Activated CD8-positive, alpha-beta memory T cell treated with anti-CD3 and anti-CD28 coated beads, Interleukin-2, amount 50 U/mL, for 1 hour (primary cell): ENCODE results near the gene THAP4.

ENCODE experiments used
- DNase-seq: peaks from one replicate; pipeline ENCODE4 v3.0.0-alpha.2; 2020; ENCODE audit errors: extremely low read depth

The THAP4 gene, protein sequence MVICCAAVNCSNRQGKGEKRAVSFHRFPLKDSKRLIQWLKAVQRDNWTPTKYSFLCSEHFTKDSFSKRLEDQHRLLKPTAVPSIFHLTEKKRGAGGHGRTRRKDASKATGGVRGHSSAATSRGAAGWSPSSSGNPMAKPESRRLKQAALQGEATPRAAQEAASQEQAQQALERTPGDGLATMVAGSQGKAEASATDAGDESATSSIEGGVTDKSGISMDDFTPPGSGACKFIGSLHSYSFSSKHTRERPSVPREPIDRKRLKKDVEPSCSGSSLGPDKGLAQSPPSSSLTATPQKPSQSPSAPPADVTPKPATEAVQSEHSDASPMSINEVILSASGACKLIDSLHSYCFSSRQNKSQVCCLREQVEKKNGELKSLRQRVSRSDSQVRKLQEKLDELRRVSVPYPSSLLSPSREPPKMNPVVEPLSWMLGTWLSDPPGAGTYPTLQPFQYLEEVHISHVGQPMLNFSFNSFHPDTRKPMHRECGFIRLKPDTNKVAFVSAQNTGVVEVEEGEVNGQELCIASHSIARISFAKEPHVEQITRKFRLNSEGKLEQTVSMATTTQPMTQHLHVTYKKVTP

DNA sequence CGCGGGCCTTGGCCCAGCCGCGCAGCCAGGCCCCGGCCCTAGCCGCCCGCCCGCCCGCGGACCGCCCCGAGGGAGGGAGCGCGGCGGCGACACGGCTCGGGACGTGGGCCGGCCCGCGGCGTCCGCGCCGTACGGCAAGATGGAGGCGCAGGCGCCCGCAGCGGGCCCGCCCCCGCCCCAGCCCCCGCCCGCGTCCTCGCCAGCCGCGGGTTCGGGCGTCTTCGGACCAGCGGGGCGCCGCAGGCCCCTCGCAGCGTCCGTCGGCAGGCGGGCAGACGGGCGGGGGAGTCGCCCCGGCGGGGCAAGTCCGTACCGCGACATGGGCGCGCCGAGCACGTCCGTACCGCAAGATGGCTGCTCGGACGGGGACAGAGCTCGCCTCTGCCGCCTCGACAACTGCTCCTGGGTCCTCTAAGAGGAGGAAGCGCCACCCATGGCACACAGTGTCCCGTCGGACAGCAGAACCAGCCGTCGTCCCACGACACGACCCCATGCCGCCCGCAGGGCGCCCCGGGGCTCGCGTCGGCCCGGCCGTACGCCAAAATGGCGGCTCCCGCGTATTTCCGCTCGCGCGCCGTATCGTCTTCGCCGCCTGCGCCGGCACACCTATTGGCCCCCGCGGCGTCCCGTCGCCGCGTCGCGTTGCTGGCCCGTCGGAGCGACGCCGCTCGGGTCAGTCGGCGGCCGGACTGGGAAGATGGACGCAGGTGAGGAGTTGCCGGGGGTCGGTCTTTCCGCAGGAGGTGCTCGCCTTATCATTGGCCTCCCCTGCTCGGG is at the start of gene THAP4, which contains the start of gene ATG4B:
TSS of gene THAP4 (minus strand) at position 141 of the 777 bp plus-strand sequence. CDS start 141 bp downstream, outside the sequence.
TSS of gene ATG4B (plus strand) at position 676 of the 777 bp plus-strand sequence. CDS start at position 698, 22 bp downstream.
- peak; percentile 27 for DNase-seq

- no peak for DNase-seq
Observed at GRCh38 chr2:241686324-241686649, 49.3 kb upstream of the THAP4 start.

DNA sequence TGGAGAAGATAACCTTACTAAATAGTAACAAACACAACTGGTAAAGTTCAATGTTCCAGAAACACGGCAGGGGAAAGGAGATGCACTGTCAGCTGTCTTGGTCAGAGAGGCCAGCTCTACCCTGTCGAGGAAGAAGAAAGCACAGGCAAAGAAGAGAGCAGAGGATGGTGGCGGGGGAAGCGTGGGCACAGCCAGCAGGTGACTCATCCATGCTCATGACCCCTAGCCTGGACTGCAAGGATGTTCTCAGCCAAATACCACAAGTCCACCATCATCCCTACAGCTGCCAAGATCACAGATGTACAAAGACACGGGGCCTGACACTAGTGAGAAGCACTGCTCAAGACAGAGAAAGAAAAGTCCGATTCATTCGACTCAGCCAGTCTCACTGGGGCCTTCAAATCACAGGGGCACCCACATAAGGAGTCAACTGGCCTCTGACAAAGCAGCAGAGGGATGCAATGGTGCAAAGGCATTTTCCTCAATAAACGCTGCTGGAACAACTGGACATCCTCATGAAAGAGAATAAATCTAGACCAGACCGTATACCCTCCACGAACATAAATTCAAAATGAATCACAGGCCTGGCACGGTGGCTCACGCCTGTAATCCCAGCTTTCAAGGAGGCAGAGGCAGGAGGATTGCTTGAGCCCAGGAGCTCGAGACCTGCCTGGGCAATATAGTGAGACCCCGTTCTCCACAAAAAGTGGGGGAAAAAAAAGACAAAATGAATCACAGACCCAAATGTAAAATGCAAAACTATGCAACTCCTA is 44.1 kb upstream of the THAP4 start:
- no peak for DNase-seq

DNA sequence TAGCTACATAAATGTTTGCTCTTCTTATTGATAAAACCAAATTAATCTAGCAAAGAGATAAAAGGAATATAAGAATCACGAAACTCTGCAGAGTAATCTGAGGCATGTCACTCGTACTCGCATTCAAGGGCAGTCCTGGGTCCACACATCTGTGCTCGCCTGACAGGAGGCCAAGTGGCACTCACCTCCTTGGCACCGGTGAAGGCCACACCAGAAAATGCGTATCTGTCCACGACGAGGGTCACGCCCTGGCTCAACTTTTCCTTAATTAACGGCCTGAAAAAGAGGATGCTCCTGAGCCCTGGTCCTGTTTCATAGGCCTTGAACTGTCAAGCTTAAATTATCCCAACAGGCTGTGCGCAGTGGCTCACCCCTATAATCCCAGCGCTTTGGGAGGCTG is 43.1 kb upstream of the THAP4 start:
- DNase-seq, result no peak

DNA sequence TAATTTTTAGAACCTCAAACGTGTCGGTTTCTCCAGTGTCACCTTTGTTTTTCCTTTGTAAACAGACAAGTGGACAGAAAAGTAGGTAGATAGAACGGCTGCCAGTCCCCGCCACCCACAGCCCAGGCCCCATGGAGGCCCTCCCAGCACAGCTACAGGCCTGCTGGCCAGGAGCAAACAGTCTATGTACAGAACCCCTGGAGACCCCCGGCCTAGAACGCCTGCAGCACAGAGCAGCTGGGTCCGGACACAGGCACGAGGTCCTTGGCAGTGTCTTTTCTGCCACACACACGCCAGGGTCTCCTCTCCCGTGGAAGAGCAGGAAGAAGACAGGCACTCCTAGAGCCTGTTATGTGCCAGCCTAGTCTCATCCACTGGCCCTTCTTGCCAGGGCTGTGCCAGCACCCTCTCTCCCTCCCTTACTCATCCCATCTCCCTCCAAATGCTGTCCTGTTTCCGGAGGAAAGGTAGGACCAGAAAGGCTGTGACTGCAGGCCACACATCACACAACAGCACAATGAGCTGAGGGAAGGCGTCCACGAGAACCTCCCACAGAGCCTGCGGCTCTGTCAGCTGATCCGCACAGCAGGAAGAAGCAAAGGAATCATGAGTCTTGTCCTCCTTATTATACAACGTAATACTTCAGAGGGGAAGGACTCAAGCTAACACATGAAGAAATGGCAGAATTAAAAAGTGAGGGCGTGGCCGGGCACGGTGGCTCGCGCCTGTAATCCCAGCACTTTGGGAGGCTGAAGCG is 42.0 kb upstream of the THAP4 start:
- DNase-seq, result no peak

DNA sequence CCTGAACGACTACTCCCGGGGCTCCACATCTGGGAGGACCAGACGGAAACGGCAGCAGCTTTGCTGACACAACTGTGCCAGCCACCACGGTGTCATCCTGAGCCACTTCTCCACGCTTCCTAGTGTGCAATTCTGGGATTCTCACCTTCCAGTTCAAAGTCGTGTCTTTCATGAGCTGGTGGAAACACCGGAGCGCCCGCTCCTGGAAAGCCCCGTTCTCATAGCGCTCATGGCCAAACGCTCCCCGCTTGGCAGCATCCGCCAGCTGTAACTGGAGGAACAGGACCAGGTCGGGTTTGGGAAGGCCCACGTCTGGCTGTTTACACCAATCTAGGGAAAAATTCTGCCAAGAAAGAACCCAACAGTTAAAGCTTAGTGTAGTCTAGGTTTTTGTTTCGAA is 41.3 kb upstream of the THAP4 start:
- DNase-seq, result no peak

GRCh38 chr2:241677392-241677791 is 40.4 kb upstream of the THAP4 start:
- no peak for DNase-seq

DNA sequence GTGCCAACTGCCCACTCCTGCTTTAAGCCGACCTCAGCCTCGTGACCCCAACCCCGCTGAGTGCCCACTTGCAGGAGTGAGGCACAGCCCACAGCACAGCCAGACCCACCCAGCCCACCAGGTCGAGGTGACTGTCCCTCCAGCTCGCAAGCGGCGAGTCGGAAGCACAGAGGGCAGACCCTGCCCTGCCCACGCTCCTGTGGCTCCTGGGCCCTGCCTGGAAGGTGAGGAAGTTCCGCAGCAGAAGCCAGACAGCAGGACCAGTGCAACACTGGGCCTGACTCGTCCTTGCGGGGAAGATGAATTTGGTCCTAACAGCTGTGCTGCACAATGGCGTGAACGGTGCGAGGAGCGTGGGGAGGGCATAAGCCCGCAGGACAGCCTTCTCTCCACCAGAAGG is 39.7 kb upstream of the THAP4 start:
- no peak for DNase-seq

DNA sequence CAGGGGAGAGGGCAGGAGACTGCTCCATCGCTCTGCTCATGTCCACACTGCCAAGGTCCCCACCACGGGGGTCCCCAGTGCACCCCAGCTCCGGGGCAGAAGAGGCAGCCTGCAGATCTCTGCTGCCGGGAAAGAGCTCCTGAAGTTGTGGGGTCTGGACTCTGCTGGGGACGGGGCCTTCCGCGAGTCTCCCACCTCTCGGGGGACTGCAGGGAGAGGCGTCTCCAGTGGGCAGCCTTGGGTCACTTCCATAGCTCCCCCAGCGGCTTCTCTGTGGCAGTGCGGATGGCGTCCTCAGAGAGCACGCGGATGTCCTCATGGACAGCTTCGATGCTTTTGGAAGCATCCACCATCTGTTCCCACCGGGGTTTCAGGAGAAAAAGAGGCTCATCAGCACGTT is 38.9 kb upstream of the THAP4 start:
- no peak for DNase-seq

DNA sequence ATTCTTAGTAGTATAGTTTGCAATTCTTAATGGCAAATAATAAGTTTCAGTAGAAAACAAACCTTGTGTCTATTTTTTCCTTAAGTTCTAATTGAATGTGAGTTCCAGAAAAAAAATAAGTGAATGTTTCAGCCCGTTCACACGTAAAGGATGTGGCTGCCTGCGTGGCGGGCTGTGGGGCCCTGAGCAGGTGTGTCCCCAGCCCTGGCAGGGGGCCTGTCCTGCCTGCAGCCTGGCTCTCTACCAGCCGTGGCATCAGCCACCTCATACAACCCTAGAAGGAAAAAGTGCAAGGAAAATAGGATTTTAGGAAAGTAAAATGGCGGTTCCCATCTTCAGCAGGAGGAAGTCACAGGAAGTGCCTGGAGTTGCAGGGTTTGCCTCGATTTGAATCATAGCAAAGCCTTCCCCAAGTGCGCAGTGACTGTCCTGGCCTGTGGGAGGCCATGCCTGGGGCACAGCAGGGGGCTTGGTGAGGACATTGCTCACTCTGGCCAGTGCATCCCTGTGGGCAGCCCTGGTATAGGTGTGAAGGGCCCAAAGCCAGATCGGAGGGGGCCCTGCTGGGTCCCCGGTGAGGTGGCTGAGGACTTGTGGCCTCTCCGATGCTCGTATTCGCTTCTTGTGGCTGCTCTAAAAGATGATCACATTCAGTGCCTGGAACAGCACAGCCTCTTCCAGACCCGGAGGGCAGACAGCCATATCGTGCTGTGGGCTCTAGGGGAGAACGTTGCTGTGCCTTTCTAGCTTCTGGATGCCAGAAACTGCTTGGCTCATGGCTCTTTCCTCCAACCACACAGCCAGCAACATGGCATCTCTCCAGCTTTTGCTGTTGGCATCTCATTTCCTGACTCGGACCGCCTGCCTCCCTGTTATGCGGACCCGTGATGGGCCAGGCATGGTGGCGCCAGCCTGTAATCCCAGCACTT is 37.1 kb upstream of the THAP4 start:
- no peak for DNase-seq

- no peak for DNase-seq
Observed at GRCh38 chr2:241673189-241673663, 36.3 kb upstream of the THAP4 start.

DNA sequence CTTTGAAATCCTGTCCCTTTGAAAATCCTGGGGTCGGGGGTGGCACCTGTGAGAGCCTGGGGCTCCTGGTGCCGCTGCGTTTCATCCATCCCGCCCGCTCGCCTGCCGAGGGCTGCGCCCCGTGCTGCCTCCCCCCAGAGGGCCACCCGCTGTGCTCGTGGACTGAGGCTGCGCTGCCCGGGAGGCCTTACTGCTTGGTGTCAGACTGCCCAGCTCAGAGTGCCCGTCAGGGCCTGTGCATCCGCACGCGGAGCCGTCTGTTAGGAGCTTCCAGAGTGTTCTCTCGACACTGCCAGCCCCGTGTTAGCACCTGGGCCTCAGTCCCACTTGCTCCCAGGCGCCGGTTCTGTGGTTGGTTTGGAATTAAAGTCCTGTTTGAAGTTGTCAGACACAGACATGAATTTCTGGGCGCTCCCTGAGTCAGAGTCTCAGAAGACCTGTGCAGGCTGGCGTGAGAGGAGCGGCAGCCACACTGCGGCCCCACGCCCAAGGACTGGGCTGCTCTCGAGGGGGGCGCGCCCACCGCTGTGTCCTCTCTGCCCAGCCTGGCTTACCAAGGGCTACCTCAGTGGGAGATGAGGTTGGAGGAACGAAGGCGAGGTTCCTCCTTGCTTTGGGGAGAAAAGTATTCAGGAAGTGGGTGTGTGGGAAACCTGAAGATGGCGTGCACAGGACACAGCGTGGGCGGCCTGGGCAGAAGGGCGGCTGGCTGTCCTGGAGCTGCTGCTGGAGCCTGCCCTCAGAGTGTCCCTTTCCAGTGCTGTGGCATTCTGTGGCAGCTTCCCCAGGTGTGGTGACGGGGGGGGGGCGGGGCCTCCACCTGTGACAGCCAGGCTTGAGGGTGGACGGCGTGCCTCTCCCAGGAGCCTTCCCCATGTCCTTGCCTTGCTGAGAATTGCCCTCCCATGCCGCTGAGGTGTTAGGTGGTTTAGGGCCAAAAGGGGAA is 35.6 kb upstream of the THAP4 start:
- DNase-seq, result no peak

- no peak for DNase-seq
Observed at GRCh38 chr2:241671457-241672240, 34.7 kb upstream of the THAP4 start.

- DNase-seq, result no peak
Observed at GRCh38 chr2:241670333-241671110, 33.6 kb upstream of the THAP4 start.

DNA sequence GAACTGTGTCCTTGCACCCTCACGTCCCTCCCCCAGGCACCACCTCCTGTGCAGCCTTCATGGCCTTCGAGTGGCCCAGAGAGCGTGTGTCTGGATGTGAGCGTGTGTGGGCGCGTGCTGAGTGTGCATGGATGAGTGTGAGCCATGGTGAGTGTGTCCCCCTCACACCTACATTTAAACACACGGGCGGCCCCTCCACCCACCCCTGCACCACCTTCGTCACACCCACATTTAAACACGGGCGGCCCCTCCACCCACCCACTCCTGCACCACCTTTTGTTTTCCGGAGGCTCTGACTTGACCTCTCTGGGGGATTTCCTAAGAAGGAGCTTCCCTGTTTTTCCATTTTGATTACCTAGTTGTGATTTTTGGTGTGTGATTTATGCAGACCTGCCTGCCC is 31.9 kb upstream of the THAP4 start:
- no peak for DNase-seq

GRCh38 chr2:241668354-241668753 is 31.4 kb upstream of the THAP4 start:
- no peak for DNase-seq
